CD4-positive, alpha-beta T cell treated with Interleukin-15 for 4 hours (primary cell): ENCODE measurements around the gene USP36.
A peak's percentile ranks its signal among the peaks of the same experiment; 100 is the strongest.

Experiments
- DNase-seq: peaks from one replicate; pipeline ENCODE4 v3.0.0-alpha.2; 2020; ENCODE audit warnings: low spot score

USP36 gene

DNA sequence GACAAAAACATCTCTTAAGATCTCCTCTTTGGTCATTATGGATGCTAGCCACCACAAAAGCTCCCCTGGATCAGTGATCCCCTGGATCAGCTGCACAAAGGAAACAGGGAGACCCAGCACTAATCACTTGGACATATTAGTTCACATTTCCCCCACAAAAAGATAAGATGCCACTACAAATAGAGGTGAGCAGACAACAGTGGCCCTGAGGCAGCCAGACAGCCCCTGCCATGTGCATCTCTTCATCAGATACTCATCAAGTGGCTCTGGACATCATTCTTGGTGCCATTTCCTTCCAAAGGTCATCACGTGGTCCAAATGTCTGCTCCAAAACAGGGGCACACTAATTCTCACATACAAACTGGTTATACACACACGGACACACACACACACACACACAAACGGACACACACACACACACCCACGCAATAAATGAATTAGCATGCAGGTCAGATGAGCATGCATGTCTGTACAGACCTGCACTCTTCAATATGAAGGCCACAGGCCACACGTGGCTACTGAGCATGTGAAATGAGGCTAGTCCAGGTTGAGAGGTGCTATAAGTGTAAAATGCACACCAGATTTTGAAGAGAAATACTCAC is 4.1 kb downstream of the USP36 start:
- DNase-seq = no peak

DNA sequence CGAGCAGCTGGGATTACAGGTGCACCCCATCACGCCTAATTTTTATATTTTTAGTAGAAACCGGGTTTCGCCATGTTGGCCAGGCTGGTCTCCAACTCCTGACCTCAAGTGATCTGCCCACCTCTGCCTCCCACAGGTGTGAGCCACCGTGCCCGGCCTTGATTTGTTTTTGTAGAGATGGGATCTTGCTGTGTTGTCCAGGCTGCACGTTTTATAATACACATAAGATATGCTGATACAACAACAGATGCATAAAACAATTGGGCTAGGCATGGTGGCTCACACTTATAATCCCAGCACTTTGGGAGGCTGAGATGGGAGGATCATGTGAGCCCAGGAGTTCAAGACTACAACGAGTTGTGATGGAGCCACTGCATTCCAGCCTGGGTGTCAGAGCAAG is 6.0 kb downstream of the USP36 start:
- DNase-seq = no peak

DNA sequence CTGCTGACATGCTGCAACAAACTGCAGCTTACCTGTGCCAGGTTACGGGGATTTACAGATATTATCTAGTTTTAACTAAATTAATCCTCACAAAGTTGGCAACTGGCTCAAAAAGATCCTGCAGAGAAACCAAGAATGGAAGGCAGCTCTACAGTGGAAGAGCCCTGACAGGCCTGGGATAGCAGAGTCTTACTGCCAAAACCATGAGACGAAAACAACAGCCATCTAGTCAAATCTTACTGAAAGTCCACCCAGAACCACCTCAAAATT is 8.1 kb downstream of the USP36 start:
- DNase-seq = no peak

DNA sequence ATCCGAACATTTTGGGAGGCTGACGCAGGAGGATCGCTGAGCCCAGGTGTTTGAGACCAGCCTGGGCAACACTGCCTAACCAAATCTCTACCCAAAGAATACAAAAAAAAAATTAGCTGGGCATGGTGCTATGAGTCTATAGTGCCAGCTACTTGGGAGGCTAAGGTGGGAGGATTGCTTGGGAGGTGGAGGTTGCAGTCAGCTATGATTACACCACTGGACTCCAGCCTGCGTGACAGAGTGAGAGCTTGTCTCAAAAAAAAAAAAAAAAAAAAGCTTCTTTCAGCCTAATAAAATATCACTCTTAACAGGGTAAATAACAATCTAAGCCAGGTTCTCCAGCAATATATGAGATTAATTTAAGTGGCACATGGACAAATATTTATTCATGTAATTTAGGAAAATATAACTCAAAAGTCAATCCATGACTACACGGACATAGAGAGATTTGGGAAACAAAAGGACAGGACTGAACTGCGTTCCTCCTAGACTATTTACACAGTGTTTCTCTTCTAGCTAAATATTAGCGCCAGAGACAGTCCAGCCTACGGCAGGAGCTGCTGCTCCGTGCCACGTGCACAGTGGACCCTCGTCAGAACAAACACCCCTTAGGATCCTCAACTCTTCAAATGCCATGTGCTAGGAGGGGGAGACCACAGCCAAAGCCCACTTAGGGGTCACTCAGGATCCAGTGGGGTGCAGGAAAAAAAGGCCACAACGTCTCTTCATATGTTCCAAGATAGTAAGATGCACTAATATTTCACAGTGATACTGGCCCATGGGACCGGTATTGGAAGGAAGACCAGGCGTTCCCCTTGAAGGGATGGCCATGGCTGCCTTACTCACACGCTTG is 8.7 kb downstream of the USP36 start:
- DNase-seq = no peak

DNA sequence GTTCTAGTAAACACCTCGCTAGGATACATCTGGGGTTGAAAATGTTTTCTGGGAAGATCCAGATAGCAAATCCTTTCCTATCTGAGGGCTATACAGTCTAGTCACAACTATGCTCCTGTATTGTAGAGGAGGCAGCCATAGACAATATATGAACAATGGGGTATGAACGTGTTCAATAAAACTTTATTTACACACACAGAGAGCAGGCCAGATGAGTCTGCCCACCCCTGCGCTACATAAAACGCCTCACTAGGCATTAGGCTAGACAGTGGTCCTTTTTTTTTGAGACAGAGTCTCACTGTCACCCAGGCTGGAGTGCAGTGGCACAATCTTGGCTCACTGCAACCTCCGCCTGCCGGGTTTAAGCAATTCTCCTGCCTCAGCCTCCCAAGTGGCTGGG is 11.1 kb downstream of the USP36 start:
- no peak for DNase-seq

DNA sequence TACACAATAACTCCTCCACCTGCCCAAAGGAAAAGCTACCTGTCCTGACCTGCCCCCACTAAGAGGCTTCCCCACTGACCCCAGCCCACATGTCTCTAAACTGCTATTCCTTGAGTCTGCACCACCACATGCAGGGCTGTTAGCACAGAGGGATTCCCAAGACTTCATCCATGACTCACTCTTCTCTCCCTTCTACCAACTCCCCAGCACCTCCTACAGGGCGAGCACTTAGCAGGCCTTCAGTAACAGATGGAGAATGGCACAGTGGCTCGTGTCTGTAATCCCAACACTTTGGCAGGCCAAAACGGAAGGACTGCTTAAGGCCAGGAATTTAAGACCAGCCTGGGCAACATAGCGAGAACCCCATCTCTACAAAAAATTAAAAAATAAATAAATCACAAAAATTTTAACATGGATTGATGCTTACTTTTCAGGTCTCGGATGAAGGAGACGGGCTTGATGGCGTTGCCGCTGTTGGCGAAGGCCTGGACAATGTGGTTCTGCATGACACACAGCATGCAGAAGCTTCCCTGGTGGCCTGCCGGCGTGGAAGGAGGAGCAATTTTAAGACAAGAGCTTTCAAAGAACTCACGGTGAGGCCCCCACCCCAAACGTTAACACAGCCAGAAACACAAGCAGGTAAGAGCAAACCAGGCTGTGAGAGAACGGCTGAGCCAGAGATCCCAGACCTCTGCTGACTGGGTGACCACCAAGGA is 12.0 kb downstream of the USP36 start:
- no peak for DNase-seq

DNA sequence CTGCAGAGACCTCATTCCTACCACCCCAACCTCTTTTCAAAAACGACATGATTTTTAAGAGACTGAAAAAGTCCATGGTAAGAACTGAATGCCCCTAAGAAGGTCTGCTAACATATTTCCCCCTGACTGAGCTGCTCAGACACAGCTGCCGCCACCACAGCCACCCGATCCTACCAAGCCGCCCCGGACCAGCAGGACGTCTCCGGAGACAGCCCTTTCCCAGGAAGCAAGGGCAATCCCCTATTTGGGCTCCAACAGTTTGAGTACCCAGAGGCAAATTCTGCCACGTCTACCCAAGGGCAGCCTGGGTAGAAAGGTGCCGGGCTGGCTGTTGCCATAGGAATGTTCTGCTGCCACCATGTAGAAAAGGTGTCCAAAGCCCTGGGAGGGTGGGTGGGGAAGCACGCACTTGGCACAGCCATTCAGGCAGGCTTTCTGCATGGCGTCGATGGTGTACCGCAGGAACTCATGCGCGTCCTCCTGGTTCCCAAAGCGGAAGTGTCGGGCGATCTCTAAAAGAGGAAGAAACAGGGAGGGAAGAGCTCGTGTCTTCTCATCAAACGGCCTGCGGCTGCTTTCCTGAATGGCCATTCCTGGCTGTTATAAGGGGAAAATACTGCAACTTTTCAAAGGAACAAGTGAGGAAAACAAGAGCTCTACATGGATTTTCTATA is 13.6 kb downstream of the USP36 start:
- DNase-seq = no peak

DNA sequence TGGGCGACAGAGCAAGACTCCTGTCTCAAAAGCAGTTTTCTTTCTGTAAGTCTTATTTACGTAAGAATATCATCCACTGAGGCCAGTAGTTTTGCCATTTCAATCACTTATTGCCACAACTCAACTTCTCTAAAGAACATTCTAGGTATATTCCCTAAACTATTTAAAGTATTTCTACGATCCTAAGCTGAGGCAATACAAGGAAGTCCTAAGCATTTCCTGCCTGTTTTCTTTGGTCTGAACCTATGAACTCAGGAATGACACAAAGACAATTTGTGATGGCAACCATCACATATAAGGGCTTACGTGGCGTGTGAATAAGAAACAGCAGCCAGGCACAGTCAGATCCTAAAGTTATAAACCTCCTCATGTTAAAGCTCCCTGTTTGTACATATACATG is 14.2 kb downstream of the USP36 start:
- DNase-seq = no peak

DNA sequence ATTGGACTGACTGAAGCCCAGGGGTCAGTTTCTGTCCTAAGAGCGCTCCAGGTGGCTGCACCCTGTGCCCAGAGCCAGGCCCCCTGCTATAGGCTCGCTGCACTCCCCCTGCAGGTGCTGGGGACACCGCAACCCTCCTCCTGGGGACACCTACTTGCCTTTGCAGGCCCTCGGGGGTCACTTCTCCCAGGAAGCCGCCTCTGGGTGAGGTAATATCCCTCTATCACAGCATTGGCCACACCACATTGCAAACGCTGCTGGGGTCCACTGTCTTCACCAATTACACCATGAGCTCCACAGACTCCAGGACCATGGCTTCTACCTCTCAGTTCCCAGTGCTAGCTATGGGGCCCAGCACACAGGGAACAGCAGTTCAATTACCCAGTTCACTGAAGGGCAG is 14.9 kb downstream of the USP36 start:
- no peak for DNase-seq

DNA sequence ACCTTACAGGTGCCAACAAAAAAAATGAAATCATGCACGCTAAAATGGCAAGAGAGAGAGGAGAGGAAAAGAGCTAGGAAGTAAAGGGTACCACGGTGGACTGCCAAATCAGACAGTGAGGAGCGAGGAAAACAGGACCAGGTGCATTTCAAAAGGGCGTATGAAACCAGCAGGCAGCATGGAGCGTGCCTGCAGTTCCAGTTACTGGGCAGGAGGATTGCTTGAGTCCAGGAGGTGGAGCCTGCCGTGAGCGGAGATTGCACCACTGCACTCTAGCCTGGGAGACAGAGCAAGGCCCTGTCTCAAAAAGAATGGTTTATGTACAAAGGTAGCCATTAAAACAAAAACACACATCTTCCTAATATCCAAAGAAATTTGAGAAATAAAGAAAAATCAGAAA is 16.4 kb downstream of the USP36 start:
- DNase-seq = no peak

DNA sequence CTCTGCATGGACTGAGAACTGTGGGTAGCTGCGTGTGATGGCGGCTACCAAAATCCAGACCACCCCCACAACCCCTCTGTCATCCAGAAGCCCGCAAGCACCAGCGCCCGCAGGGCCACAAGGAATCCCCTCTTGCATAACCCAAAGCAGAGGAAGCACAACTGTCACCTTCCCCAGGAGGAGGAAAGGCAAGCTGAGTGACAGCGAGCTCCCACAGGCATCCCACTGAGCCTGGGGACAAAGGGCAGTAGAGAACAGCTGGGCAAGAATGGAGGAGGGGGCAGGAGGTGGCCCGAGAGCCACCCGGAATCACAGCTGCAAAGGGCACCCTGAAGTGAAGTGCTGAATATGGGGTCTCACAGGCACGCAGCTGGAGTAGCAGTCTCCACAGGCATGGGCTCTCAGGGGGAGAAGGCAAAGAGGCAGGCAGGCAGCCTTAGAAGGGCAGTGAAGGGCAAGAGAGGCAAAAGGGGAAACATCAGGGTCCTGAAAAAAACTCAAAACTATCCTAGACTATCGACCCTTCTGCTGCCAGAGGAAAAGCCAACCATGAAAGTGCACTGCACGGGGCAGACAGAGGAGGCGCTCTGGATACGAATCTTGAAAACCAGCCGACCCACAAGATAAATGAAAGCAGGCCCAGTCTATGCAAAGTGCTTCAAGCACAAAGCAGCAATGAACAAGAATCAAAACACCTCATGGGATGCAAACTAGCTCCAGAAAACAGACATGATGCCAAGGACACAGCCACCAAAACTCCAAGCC is 17.1 kb downstream of the USP36 start:
- no peak for DNase-seq

DNA sequence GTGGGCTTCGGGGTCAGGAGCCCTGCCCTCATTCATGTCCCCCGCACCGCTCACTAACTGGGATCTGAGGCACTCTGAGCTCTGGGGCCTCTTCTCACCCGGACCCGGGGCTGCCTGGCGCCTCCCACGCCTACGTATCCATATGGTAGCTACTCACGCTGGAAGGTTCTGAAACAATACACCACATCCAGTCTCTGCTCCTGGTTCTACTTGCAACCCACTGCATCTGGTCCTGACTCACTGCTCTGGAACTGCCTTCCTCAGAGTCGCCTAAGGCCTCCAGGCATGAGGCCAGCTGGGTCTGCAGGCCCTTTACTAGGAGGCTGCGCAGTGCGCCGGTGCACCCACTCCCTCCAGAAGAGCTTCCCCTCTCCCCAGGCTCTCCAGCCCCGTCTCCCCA is 18.1 kb downstream of the USP36 start:
- DNase-seq = no peak

DNA sequence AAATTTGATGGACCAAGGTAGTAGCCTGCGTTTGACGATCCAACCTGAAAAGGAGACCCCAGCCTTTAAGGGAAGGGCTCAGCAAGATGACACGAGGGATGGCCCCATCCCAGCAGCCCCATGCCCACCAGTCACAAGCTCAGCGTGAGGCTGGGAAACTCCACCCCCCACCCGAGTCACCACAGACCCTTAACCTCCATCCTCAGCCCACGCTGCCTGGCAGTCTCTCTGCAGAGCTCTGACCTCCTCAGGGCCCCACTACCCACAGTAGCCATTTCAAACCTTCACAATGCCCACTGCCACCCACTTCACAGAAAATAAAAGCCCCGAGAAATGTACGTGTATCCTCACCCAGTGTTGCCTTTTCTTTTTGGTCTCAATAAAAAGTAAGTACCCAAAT is 18.7 kb downstream of the USP36 start:
- DNase-seq = no peak

DNA sequence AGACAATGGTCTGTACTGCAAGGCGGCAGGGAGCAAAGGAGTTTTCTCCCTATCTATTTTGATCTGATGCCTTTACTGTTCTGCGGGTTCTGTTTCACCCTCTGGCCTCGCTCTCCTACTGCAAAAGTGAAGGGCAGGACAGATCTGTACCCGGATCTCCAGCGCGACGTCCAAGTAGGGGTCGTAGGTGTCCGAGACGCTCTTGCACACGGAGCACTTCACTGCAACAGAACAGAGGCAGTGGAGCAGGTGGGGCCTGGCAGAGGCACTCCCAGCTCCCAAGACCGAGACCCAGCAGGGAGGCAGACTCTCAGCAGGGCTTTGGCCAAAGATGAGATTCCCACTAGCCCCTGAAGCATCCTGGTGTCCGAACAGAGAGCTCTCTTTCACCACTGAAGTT is 19.8 kb downstream of the USP36 start:
- DNase-seq = no peak

DNA sequence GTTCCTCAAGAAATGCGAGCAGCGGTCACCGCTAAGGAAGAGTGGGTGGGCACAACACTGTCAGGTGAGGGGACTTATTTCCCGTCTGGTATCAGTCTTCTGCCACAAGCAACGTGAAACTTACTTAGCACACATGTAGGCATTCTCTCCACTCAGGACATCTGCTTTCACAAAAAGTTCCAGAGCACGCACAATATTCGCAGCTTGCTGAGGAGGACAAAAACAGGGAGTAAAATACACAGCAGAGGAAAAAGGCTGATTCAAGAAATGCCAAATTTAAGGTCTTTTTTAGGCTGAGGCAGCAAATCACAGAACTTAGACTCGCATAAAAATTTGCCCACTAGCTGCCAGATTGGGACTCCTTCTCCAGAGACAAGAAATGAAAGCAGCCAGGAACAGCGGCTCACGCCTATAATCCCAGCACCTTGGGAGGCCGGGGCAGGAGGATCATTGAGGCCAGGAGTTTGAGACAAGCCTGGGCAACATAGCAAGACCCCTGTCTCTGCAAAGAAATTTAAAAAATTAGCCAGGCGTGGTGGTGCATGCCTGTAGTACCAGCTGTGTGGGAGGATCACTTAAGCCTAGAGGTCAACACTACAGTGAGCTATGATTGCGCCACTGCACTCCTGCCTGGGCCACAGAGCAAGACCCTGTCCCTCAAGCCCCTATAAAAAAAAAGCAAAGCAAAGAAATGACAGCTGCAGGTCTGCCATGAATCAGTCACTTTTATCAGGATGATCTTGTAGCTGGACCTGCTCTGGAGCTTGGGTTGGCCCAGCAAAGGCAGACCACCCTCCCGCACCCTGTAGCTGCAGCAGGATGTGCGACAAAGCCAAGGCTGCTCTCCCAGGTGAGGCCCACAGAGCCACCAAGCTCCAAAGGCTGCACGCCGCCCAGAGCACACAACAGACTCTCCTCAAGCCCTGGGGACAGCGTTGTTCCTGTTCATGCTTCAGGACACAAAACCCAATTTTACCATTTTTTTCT is 20.5 kb downstream of the USP36 start:
- no peak for DNase-seq

DNA sequence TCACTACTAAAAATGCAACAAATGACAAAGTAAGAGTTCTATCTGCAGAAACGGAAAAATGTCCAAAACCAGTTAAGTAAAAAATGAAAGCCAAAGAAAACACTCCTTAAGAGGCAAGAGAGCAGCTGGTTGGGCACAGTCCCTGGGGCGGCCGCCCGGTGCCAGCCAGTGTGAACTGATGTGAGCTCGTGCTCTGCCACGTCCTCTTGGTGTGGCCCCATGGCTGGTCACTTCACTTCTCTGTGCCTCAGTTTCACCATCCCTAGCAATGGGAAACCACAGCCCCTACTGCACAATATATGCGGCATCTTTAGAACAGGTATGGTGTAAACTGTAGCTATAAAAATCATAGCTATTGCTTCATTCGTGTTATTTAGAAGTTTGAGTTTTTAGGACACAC is 21.2 kb downstream of the USP36 start:
- no peak for DNase-seq

DNA sequence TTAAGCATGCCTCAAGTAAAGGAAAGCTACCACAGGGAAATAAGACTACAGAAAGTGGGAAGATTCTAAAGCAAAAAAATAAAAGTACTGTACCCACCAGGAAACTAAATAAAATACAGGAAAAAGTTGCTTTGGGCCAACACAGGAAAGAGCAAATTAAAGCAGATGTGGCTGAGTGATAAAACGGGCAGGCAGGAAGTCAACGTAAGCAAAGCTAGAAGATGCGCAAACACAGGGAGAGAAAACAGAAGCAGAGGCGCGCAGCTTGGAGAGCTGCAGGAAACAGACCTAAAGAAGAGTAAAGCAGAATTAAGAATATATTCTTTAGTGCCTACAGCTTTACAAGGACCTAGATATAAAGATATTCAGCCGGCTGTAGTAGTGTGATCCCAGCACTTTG is 21.7 kb downstream of the USP36 start:
- peak; percentile 45 for DNase-seq

DNA sequence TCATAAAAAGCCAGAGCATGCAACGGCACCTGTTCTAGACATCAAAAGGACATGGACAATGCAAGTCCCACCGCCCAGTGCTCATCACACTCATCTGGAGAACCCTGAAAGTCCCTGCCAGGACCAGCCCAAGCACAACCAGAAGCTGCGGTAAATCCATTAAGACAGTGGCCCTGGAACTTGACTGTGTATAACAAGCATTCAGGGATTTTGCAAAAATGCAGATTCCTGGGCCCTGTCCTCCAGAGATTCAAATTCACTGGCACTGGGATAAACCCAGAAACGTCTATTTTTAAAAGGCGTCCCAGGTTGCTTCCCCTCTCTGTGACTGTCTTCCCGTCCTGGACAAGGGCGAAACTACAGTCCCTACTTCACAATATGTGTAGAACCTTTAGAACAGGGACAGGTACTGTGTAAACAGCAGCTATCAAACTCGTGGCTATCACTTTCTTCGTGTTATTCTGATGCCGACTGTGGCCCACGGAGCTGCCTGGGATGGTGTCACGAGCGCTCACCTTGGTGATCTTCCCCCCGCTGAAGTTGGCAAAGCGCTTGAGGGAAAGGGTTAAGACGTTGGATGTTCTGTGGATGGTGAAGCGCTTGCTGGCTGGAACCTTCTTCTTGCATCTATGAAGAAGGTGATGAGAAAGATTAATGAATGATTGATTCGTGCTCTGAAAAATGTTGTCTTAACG is 22.3 kb downstream of the USP36 start:
- DNase-seq = no peak

DNA sequence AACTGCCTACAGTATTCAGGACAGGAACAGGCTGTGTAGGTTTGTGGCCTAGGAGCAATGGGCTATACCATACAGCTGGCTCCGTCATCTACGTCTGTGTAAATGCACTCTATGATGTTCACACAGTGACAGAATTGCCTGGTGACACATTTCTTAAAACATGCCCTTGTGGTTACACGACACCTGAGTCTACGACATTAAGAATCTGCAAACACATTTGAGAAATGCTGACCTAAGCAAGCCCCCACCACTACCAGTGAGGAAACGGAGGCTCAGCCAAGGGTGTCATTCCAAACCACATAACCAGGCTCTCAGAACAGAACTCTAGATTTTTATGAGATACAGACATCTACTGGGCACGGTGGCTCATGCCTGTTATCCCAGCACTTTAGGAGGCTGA is 23.5 kb downstream of the USP36 start:
- DNase-seq = peak; percentile 88

DNA sequence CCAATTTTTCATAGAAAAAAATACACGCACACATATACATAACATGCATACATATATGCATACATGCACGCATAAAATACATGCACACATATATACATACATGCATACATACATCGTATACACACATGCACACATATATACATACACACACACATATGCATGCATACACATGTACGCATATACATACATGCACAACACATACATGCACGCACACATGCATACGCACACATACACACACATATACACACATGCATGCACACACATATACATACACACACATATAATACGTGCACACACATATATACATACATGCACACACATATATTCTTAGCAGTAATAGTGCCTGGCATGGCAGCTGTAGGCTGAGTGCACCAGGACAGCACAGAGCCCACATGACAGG is 24.9 kb downstream of the USP36 start:
- DNase-seq = no peak
